ENCODE results near the gene CTNNBL1.

DNA sequence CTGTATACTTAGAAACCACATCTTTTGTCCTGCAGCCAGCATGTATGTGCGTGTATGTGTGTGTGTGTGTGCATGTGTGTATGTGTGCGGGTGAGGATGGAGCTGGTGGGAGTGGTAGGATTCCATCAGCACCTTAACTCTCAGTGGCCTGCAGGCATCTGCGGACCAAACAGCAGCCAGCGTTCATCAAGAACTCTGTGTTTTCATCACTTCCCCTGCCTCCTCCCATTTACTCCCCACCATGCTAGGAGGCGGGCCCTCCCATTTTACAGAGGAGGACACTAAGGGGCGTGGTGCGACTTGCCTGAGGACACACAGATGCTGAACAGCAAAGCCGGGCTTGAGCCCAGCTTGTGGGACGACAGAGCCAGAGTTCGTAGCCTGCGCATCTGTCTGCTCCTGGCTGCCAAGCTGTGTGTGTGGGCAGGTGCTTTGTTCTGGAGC, 218.0 kb downstream of the CTNNBL1 start:
- TF ChIP-seq, protein P1, sequence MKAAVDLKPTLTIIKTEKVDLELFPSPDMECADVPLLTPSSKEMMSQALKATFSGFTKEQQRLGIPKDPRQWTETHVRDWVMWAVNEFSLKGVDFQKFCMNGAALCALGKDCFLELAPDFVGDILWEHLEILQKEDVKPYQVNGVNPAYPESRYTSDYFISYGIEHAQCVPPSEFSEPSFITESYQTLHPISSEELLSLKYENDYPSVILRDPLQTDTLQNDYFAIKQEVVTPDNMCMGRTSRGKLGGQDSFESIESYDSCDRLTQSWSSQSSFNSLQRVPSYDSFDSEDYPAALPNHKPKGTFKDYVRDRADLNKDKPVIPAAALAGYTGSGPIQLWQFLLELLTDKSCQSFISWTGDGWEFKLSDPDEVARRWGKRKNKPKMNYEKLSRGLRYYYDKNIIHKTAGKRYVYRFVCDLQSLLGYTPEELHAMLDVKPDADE (IDR thresholded peaks at IDR 0.05) = no peak
- TF ChIP-seq, protein P2, sequence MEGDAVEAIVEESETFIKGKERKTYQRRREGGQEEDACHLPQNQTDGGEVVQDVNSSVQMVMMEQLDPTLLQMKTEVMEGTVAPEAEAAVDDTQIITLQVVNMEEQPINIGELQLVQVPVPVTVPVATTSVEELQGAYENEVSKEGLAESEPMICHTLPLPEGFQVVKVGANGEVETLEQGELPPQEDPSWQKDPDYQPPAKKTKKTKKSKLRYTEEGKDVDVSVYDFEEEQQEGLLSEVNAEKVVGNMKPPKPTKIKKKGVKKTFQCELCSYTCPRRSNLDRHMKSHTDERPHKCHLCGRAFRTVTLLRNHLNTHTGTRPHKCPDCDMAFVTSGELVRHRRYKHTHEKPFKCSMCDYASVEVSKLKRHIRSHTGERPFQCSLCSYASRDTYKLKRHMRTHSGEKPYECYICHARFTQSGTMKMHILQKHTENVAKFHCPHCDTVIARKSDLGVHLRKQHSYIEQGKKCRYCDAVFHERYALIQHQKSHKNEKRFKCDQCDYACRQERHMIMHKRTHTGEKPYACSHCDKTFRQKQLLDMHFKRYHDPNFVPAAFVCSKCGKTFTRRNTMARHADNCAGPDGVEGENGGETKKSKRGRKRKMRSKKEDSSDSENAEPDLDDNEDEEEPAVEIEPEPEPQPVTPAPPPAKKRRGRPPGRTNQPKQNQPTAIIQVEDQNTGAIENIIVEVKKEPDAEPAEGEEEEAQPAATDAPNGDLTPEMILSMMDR (conservative IDR thresholded peaks at IDR 0.05; ENCODE audit: low read depth in 2 of 2) = no peak
- TF ChIP-seq EZH2 (IDR thresholded peaks at IDR 0.05; ENCODE audit: low read depth, unreplicated experiment) (no peak), POLR2AphosphoS5 (IDR thresholded peaks at IDR 0.05; ENCODE audit: low read depth) (peak; percentile 38; the same call in 1 of the 2 replicates), ZNF331 (CRISPR knock-in tag; IDR thresholded peaks at IDR 0.05; ENCODE audit: low read depth) (no peak), STAT1 (IDR thresholded peaks at IDR 0.05; ENCODE audit: unreplicated experiment) (no peak), CREB1 (CRISPR knock-in tag; IDR thresholded peaks at IDR 0.05; ENCODE audit: low read depth) (no peak), JUNB (IDR thresholded peaks at IDR 0.05; ENCODE audit: unreplicated experiment) (no peak), EZH2phosphoT487 (IDR thresholded peaks at IDR 0.05; ENCODE audit: unreplicated experiment) (no peak), ZNF114 (CRISPR knock-in tag; IDR thresholded peaks at IDR 0.05) (no peak)
- TF ChIP-seq, protein P3, sequence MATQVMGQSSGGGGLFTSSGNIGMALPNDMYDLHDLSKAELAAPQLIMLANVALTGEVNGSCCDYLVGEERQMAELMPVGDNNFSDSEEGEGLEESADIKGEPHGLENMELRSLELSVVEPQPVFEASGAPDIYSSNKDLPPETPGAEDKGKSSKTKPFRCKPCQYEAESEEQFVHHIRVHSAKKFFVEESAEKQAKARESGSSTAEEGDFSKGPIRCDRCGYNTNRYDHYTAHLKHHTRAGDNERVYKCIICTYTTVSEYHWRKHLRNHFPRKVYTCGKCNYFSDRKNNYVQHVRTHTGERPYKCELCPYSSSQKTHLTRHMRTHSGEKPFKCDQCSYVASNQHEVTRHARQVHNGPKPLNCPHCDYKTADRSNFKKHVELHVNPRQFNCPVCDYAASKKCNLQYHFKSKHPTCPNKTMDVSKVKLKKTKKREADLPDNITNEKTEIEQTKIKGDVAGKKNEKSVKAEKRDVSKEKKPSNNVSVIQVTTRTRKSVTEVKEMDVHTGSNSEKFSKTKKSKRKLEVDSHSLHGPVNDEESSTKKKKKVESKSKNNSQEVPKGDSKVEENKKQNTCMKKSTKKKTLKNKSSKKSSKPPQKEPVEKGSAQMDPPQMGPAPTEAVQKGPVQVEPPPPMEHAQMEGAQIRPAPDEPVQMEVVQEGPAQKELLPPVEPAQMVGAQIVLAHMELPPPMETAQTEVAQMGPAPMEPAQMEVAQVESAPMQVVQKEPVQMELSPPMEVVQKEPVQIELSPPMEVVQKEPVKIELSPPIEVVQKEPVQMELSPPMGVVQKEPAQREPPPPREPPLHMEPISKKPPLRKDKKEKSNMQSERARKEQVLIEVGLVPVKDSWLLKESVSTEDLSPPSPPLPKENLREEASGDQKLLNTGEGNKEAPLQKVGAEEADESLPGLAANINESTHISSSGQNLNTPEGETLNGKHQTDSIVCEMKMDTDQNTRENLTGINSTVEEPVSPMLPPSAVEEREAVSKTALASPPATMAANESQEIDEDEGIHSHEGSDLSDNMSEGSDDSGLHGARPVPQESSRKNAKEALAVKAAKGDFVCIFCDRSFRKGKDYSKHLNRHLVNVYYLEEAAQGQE (IDR thresholded peaks at IDR 0.05; ENCODE audit: unreplicated experiment) = no peak
- TF ChIP-seq, protein P4, sequence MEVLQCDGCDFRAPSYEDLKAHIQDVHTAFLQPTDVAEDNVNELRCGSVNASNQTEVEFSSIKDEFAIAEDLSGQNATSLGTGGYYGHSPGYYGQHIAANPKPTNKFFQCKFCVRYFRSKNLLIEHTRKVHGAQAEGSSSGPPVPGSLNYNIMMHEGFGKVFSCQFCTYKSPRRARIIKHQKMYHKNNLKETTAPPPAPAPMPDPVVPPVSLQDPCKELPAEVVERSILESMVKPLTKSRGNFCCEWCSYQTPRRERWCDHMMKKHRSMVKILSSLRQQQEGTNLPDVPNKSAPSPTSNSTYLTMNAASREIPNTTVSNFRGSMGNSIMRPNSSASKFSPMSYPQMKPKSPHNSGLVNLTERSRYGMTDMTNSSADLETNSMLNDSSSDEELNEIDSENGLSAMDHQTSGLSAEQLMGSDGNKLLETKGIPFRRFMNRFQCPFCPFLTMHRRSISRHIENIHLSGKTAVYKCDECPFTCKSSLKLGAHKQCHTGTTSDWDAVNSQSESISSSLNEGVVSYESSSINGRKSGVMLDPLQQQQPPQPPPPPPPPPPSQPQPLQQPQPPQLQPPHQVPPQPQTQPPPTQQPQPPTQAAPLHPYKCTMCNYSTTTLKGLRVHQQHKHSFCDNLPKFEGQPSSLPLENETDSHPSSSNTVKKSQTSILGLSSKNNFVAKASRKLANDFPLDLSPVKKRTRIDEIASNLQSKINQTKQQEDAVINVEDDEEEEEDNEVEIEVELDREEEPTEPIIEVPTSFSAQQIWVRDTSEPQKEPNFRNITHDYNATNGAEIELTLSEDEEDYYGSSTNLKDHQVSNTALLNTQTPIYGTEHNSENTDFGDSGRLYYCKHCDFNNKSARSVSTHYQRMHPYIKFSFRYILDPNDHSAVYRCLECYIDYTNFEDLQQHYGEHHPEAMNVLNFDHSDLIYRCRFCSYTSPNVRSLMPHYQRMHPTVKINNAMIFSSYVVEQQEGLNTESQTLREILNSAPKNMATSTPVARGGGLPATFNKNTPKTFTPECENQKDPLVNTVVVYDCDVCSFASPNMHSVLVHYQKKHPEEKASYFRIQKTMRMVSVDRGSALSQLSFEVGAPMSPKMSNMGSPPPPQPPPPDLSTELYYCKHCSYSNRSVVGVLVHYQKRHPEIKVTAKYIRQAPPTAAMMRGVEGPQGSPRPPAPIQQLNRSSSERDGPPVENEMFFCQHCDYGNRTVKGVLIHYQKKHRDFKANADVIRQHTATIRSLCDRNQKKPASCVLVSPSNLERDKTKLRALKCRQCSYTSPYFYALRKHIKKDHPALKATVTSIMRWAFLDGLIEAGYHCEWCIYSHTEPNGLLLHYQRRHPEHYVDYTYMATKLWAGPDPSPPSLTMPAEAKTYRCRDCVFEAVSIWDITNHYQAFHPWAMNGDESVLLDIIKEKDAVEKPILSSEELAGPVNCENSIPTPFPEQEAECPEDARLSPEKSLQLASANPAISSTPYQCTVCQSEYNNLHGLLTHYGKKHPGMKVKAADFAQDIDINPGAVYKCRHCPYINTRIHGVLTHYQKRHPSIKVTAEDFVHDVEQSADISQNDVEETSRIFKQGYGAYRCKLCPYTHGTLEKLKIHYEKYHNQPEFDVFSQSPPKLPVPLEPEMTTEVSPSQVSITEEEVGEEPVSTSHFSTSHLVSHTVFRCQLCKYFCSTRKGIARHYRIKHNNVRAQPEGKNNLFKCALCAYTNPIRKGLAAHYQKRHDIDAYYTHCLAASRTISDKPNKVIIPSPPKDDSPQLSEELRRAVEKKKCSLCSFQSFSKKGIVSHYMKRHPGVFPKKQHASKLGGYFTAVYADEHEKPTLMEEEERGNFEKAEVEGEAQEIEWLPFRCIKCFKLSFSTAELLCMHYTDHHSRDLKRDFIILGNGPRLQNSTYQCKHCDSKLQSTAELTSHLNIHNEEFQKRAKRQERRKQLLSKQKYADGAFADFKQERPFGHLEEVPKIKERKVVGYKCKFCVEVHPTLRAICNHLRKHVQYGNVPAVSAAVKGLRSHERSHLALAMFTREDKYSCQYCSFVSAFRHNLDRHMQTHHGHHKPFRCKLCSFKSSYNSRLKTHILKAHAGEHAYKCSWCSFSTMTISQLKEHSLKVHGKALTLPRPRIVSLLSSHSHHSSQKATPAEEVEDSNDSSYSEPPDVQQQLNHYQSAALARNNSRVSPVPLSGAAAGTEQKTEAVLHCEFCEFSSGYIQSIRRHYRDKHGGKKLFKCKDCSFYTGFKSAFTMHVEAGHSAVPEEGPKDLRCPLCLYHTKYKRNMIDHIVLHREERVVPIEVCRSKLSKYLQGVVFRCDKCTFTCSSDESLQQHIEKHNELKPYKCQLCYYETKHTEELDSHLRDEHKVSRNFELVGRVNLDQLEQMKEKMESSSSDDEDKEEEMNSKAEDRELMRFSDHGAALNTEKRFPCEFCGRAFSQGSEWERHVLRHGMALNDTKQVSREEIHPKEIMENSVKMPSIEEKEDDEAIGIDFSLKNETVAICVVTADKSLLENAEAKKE (CRISPR knock-in tag; IDR thresholded peaks at IDR 0.05) = no peak

Data from GM23338 (cell line).